HEK293 (cell line): ENCODE measurements around the gene PLB1.

Source experiments
- BCL11B ChIP-seq: fragments of 450-650 bp; formaldehyde crosslinking; IDR thresholded peaks from 2 replicates; pipeline ENCODE4 v1.5.1; 2016; ENCODE audit warnings: low read depth, missing biosample characterization, missing genetic modification characterization
- EGR2 ChIP-seq: fragments of 450-650 bp; formaldehyde crosslinking; IDR thresholded peaks from 2 replicates; pipeline ENCODE4 v1.5.1; 2016; ENCODE audit warnings: low read depth, missing biosample characterization, missing genetic modification characterization
- KLF8 ChIP-seq: fragments of 450-650 bp; formaldehyde crosslinking; IDR thresholded peaks from 2 replicates; pipeline ENCODE4 v1.5.1; 2016; ENCODE audit warnings: missing biosample characterization, missing genetic modification characterization
- OSR2 ChIP-seq: fragments of 450-650 bp; formaldehyde crosslinking; IDR thresholded peaks from 2 replicates; pipeline ENCODE4 v1.5.1; 2016; ENCODE audit warnings: missing biosample characterization, missing genetic modification characterization
- SP3 ChIP-seq: fragments of 450-650 bp; formaldehyde crosslinking; IDR thresholded peaks from 2 replicates; pipeline ENCODE4 v1.5.1; 2016; ENCODE audit warnings: missing biosample characterization, missing genetic modification characterization
- ZBTB21 ChIP-seq: fragments of 450-650 bp; formaldehyde crosslinking; IDR thresholded peaks from 2 replicates; pipeline ENCODE4 v1.5.1; 2017; ENCODE audit warnings: missing biosample characterization, missing genetic modification characterization
- ZFP3 ChIP-seq: fragments of 450-650 bp; formaldehyde crosslinking; IDR thresholded peaks from 2 replicates; pipeline ENCODE4 v1.5.1; 2016; ENCODE audit warnings: low read depth, missing biosample characterization, missing genetic modification characterization
- ZFP41 ChIP-seq: fragments of 450-650 bp; formaldehyde crosslinking; IDR thresholded peaks from 2 replicates; pipeline ENCODE4 v1.5.1; 2016; ENCODE audit warnings: missing biosample characterization, missing genetic modification characterization, borderline replicate concordance
- ZIC2 ChIP-seq: fragments of 450-650 bp; formaldehyde crosslinking; IDR thresholded peaks from 2 replicates; pipeline ENCODE4 v1.5.1; 2016; ENCODE audit warnings: missing biosample characterization, missing genetic modification characterization
- ZNF10 ChIP-seq: fragments of 450-650 bp; formaldehyde crosslinking; IDR thresholded peaks from 2 replicates; pipeline ENCODE4 v1.5.1; 2017; ENCODE audit warnings: missing biosample characterization, missing genetic modification characterization
- ZNF114 ChIP-seq: fragments of 450-650 bp; formaldehyde crosslinking; IDR thresholded peaks from 2 replicates; pipeline ENCODE4 v1.5.0; 2017; ENCODE audit warnings: missing biosample characterization, missing genetic modification characterization
- ZNF146 ChIP-seq: fragments of 450-650 bp; formaldehyde crosslinking; IDR thresholded peaks from 2 replicates; pipeline ENCODE4 v1.5.1; 2016; ENCODE audit warnings: missing biosample characterization, missing genetic modification characterization
- ZNF174 ChIP-seq: fragments of 450-650 bp; formaldehyde crosslinking; IDR thresholded peaks from 2 replicates; pipeline ENCODE4 v1.5.0; 2017; ENCODE audit warnings: missing biosample characterization, mild to moderate bottlenecking, missing genetic modification characterization
- ZNF292 ChIP-seq: fragments of 450-650 bp; formaldehyde crosslinking; IDR thresholded peaks from 2 replicates; pipeline ENCODE4 v1.5.1; 2016; ENCODE audit warnings: low read depth, missing biosample characterization, missing genetic modification characterization, borderline replicate concordance
- ZNF350 ChIP-seq: fragments of 450-650 bp; formaldehyde crosslinking; IDR thresholded peaks from 2 replicates; pipeline ENCODE4 v1.5.0; 2017; ENCODE audit warnings: missing biosample characterization, mild to moderate bottlenecking, missing genetic modification characterization
- ZNF366 ChIP-seq: fragments of 450-650 bp; formaldehyde crosslinking; conservative IDR thresholded peaks from 2 replicates; pipeline ENCODE4 v1.5.1; 2016; ENCODE audit warnings: missing biosample characterization, missing genetic modification characterization
- ZNF398 ChIP-seq: fragments of 450-650 bp; formaldehyde crosslinking; IDR thresholded peaks from 2 replicates; pipeline ENCODE4 v1.5.1; 2017; ENCODE audit warnings: missing biosample characterization, missing genetic modification characterization
- ZNF473 ChIP-seq: fragments of 450-650 bp; formaldehyde crosslinking; IDR thresholded peaks from 2 replicates; pipeline ENCODE4 v1.5.1; 2017; ENCODE audit warnings: missing biosample characterization, missing genetic modification characterization
- ZNF501 ChIP-seq: fragments of 450-650 bp; formaldehyde crosslinking; IDR thresholded peaks from 2 replicates; pipeline ENCODE4 v1.5.1; 2016; ENCODE audit warnings: missing biosample characterization, missing genetic modification characterization
- ZNF518A ChIP-seq: fragments of 450-650 bp; formaldehyde crosslinking; conservative IDR thresholded peaks from 2 replicates; pipeline ENCODE4 v1.5.1; 2016; ENCODE audit warnings: low read depth, missing biosample characterization, missing genetic modification characterization
- ZNF548 ChIP-seq: fragments of 450-650 bp; formaldehyde crosslinking; IDR thresholded peaks from 2 replicates; pipeline ENCODE4 v1.5.1; 2016; ENCODE audit warnings: missing biosample characterization, missing genetic modification characterization
- ZNF549 ChIP-seq: fragments of 450-650 bp; IDR thresholded peaks from 2 replicates; pipeline ENCODE4 v1.5.1; 2018; ENCODE audit warnings: missing biosample characterization, missing genetic modification characterization, mild to moderate bottlenecking, inconsistent platforms, moderate library complexity
- ZNF585B ChIP-seq: fragments of 450-650 bp; formaldehyde crosslinking; IDR thresholded peaks from 2 replicates; pipeline ENCODE4 v1.5.1; 2016; ENCODE audit warnings: missing biosample characterization, missing genetic modification characterization
- ZNF610 ChIP-seq: fragments of 450-650 bp; formaldehyde crosslinking; IDR thresholded peaks from 2 replicates; pipeline ENCODE4 v1.5.1; 2016; ENCODE audit warnings: missing biosample characterization, missing genetic modification characterization, borderline replicate concordance
- ZNF629 ChIP-seq: fragments of 450-650 bp; formaldehyde crosslinking; IDR thresholded peaks from 2 replicates; pipeline ENCODE4 v1.5.1; 2017; ENCODE audit warnings: missing biosample characterization, missing genetic modification characterization
- ZNF670 ChIP-seq: fragments of 450-650 bp; formaldehyde crosslinking; IDR thresholded peaks from 2 replicates; pipeline ENCODE4 v1.5.1; 2016; ENCODE audit warnings: missing biosample characterization, missing genetic modification characterization, low read depth
- ZSCAN16 ChIP-seq: fragments of 450-650 bp; formaldehyde crosslinking; IDR thresholded peaks from 2 replicates; pipeline ENCODE4 v1.5.1; 2016; ENCODE audit warnings: missing biosample characterization, missing genetic modification characterization
- TF ChIP-seq, protein P1 (sequence below): fragments of 450-650 bp; formaldehyde crosslinking; IDR thresholded peaks from 2 replicates; pipeline ENCODE4 v1.5.1; 2016; ENCODE audit warnings: missing biosample characterization, missing genetic modification characterization
- TF ChIP-seq, protein P2 (sequence below): fragments of 450-650 bp; formaldehyde crosslinking; IDR thresholded peaks from 2 replicates; pipeline ENCODE4 v1.5.1; 2016; ENCODE audit warnings: missing biosample characterization, missing genetic modification characterization
- TF ChIP-seq, protein P3 (sequence below): fragments of 450-650 bp; formaldehyde crosslinking; IDR thresholded peaks from 2 replicates; pipeline ENCODE4; 2016; ENCODE audit warnings: missing biosample characterization, missing genetic modification characterization

PLB1 gene

GRCh38 chr2:28683100-28683706, 187.3 kb downstream of the PLB1 start (continued):
- TF ChIP-seq, protein P1, sequence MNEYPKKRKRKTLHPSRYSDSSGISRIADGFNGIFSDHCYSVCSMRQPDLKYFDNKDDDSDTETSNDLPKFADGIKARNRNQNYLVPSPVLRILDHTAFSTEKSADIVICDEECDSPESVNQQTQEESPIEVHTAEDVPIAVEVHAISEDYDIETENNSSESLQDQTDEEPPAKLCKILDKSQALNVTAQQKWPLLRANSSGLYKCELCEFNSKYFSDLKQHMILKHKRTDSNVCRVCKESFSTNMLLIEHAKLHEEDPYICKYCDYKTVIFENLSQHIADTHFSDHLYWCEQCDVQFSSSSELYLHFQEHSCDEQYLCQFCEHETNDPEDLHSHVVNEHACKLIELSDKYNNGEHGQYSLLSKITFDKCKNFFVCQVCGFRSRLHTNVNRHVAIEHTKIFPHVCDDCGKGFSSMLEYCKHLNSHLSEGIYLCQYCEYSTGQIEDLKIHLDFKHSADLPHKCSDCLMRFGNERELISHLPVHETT (tag by site-specific recombination): no peak
- TF ChIP-seq, protein P2, sequence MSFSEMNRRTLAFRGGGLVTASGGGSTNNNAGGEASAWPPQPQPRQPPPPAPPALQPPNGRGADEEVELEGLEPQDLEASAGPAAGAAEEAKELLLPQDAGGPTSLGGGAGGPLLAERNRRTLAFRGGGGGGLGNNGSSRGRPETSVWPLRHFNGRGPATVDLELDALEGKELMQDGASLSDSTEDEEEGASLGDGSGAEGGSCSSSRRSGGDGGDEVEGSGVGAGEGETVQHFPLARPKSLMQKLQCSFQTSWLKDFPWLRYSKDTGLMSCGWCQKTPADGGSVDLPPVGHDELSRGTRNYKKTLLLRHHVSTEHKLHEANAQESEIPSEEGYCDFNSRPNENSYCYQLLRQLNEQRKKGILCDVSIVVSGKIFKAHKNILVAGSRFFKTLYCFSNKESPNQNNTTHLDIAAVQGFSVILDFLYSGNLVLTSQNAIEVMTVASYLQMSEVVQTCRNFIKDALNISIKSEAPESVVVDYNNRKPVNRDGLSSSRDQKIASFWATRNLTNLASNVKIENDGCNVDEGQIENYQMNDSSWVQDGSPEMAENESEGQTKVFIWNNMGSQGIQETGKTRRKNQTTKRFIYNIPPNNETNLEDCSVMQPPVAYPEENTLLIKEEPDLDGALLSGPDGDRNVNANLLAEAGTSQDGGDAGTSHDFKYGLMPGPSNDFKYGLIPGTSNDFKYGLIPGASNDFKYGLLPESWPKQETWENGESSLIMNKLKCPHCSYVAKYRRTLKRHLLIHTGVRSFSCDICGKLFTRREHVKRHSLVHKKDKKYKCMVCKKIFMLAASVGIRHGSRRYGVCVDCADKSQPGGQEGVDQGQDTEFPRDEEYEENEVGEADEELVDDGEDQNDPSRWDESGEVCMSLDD (tag by site-specific recombination): no peak
- no peak for TF ChIP-seq ZNF670 (tag by site-specific recombination)
- no peak for TF ChIP-seq ZFP3 (tag by site-specific recombination)
- TF ChIP-seq ZBTB21 (tag by site-specific recombination): no peak
- TF ChIP-seq, protein P3, sequence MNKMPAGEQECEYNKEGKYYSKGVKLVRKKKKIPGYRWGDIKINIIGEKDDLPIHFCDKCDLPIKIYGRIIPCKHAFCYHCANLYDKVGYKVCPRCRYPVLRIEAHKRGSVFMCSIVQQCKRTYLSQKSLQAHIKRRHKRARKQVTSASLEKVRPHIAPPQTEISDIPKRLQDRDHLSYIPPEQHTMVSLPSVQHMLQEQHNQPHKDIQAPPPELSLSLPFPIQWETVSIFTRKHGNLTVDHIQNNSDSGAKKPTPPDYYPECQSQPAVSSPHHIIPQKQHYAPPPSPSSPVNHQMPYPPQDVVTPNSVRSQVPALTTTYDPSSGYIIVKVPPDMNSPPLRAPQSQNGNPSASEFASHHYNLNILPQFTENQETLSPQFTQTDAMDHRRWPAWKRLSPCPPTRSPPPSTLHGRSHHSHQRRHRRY (tag by site-specific recombination): no peak
- TF ChIP-seq ZNF10 (tag by site-specific recombination): no peak
- TF ChIP-seq EGR2 (tag by site-specific recombination): peak; percentile 49; the same call in 1 of the 2 replicates
- TF ChIP-seq ZNF350 (tag by site-specific recombination): no peak
- TF ChIP-seq ZSCAN16 (tag by site-specific recombination): no peak
- TF ChIP-seq ZNF549: no peak
- TF ChIP-seq ZNF610 (tag by site-specific recombination): no peak
- TF ChIP-seq ZNF518A (tag by site-specific recombination): no peak
- TF ChIP-seq ZNF114 (tag by site-specific recombination): no peak
- TF ChIP-seq BCL11B (tag by site-specific recombination): no peak
- no peak for TF ChIP-seq ZFP41
- TF ChIP-seq KLF8 (tag by site-specific recombination): no peak
- TF ChIP-seq ZNF548: no peak
- no peak for TF ChIP-seq SP3 (tag by site-specific recombination)
- TF ChIP-seq ZNF292 (tag by site-specific recombination): no peak
- TF ChIP-seq ZNF174 (tag by site-specific recombination): no peak
- peak; percentile 49 for TF ChIP-seq ZIC2
- TF ChIP-seq ZNF398: no peak
- TF ChIP-seq ZNF629: peak; percentile 47; the same call in 1 of the 2 replicates
- TF ChIP-seq OSR2 (tag by site-specific recombination): peak; percentile 49; the same call in 1 of the 2 replicates
- TF ChIP-seq ZNF501 (tag by site-specific recombination): no peak
- no peak for TF ChIP-seq ZNF146
- TF ChIP-seq ZNF473 (tag by site-specific recombination): no peak
- no peak for TF ChIP-seq ZNF366 (tag by site-specific recombination)
- no peak for TF ChIP-seq ZNF585B
